HUES48 (cell line): ENCODE measurements around the gene IRX4.

Experiments used
- H3K27ac ChIP-seq: one replicate; pipeline ENCODE4 v1.7.0; 2013; ENCODE audit warnings: low read depth, low read length, inconsistent platforms
- H3K27me3 ChIP-seq: 2 replicates; pipeline ENCODE4 v1.6.1; 2013; ENCODE audit warnings: mild to moderate bottlenecking, low read length; ENCODE audit not compliant: control insufficient read depth, insufficient read depth
- H3K36me3 ChIP-seq: 2 replicates; pipeline ENCODE4 v1.6.1; 2013; ENCODE audit warnings: low read length; ENCODE audit not compliant: control insufficient read depth, insufficient read depth
- H3K4me1 ChIP-seq: 2 replicates; pipeline ENCODE4 v1.6.1; 2013; ENCODE audit warnings: mild to moderate bottlenecking, low read length; ENCODE audit not compliant: control insufficient read depth, insufficient read depth
- H3K4me3 ChIP-seq: 2 replicates; pipeline ENCODE4 v1.5.1; 2013; ENCODE audit warnings: mild to moderate bottlenecking, low read depth, low read length
- H3K9ac ChIP-seq: 2 replicates; pipeline ENCODE4 v1.6.1; 2013; ENCODE audit warnings: mild to moderate bottlenecking, low read depth, low read length, moderate library complexity
- H3K9me3 ChIP-seq: 2 replicates; pipeline ENCODE4 v1.6.1; 2013; ENCODE audit warnings: low read length; ENCODE audit not compliant: control insufficient read depth, insufficient read depth

The IRX4 gene

DNA sequence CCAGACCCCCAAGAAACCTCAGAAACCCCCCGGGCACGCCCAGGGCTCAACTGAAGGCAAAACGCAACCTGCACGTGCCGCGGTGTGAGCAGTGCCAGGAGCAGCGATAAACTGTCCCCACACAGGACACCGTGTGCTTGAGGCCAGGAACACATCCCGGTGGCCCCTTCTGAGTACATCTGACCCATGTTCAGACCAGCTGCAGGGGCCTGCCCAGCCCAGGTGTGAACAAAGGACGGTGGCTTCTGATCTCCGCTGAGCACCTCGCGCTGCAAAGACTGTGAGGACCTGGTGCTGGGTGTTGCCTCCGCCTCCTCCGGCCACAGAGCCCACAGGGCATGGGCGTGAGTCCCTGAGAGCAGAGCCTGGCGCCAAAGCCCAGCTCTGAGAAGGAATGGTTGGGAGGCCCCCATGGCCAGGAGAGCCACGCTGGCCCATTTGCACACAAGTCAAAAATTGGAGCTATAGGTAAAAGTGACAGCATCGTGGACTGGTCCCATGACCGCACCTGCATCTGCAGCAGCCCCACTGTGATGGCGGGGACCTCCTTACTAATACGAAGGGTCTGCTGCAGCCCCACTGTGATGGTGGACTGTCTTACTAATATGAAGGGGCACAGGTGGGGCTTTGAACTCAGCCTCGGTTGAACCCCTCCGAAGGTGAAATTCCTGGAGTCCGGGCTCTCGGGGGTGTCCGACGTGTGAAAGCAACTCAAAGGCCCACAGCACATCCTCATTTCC is 50.0 kb downstream of the IRX4 start:
- Histone ChIP-seq H3K27ac (no peak overlapping the region), H3K27me3 (no peaks in the 10 kb centered on the region), H3K4me3 (no peak overlapping the region), H3K4me1 (peaks cover 27% of the 10 kb centered on the region), H3K9ac (no peak overlapping the region), H3K9me3 (no peaks in the 10 kb centered on the region), H3K36me3 (no peaks in the 10 kb centered on the region)

DNA sequence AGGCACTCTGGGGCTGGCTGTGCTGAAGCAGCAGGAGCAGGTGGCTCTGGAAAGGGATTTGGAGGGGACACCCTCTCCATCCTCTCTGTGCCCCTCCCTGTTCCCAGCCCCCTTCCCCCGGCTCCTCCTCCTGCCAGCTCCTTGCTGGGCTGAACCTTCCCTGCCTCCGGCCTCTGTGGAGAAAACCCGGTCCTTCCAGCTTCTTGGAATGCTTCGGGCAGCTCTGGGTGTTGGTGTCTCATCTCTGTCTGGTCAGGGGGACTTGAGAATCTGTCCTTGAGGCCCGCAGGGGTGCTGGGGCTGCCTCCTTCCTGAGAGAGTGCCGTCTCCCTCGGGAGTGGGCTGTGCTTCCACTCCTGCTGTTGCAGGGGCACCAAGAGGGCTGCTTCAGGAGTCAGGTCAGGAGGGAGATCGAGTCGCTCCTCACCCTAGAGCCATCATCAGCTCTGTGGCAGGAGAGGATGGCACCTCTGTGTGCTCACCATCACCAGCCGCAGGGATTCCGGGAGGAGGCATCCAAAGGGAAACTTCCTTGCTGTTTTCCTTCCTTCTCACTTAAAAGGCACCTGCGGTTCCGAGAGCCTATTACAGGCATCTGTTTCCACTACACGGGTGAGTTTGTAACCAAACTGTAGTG is 50.9 kb downstream of the IRX4 start:
- H3K36me3 ChIP-seq = no peaks in the 10 kb centered on the region
- no peak overlapping the region for H3K27ac ChIP-seq
- H3K4me1 ChIP-seq = peaks cover 30% of the 10 kb centered on the region
- H3K9ac ChIP-seq = no peak overlapping the region
- H3K4me3 ChIP-seq = no peak overlapping the region
- no peaks in the 10 kb centered on the region for H3K27me3 ChIP-seq
- H3K9me3 ChIP-seq = no peaks in the 10 kb centered on the region

DNA sequence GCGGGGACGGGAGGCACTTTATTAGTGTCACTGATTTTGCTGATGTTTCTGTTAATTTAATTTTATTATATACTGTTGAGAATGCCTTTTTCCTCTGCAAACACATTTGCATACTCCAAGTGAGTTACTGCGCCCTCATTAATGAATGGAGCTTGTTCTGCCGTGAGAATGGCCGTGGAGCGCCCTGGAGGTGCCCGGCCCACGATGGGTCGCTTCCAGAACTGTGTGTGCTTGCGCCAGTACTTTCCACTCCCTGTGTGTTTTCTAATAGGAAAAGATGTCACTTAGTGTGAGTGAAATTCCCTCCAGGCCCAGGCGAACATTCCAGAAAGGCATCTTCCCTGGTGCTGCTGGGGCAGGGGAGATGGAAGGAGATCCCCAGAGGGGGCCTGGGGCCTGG is 51.5 kb downstream of the IRX4 start:
- Histone ChIP-seq H3K27me3 (no peaks in the 10 kb centered on the region), H3K4me1 (peaks cover 30% of the 10 kb centered on the region), H3K9ac (no peak overlapping the region), H3K36me3 (peaks cover 4% of the 10 kb centered on the region; the same call in 1 of the 2 replicates), H3K9me3 (no peaks in the 10 kb centered on the region), H3K4me3 (no peak overlapping the region), H3K27ac (no peak overlapping the region)

DNA sequence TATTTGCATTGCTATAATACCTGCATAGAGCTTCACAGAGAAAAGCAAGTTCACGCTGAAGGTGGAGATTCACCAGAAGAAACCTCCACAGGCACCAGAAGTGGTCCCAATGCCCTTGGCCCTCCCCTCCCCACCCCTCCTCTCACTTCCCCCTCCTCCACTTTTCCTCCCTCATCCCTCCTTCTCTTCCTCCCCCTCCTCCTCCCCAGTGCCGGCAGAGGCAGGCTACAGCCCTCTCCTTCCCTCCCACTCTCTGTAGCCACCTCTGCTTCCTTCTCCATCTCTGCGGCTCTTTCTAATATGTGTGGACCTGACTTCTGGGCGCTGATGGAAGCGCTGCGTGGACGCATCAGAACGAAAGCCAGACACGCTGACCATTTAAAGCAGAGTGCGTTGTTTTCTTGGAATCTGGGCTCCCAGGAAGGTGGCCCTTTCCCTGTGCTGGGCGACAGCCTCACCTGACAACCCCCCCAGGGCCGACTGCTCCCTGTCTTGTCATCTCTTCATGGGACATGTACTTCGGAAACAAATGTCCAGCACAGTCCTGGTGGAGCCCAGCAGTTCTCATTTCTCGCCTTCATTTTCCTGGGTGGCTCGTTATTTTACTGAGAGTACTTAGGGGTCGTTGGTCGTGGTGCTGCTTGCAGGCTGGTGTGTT is 52.0 kb downstream of the IRX4 start:
- Histone ChIP-seq H3K27ac (no peak overlapping the region), H3K4me1 (peaks cover 30% of the 10 kb centered on the region), H3K4me3 (no peak overlapping the region), H3K36me3 (peaks cover 9% of the 10 kb centered on the region; the same call in 1 of the 2 replicates), H3K9ac (no peak overlapping the region), H3K27me3 (no peaks in the 10 kb centered on the region), H3K9me3 (no peaks in the 10 kb centered on the region)

DNA sequence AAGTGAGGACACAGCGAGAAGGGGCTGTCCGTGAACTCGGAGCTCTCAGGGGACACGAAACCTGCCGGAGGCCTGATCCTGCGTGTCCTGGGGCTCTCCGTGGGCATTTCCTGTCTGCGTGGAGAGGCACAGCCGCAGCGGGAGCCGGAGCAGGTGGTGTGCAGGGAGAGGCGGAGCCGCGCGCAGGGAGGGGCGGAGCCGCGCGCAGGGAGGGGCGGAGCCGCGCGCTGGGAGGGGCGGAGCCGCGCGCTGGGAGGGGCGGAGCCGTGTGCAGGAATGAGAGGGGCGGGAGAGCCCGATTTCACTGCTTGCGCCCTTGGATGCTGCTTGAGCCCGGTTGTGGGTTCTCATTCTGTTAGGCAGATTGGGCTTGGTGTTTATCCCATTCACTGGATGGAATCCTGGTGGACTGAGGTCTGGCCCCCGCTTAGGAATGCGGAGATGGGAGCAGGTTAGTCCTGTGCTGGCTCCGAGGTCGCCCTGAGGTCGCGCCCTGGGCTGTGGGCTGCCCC is 54.8 kb downstream of the IRX4 start:
- H3K4me1 ChIP-seq = peaks cover 23% of the 10 kb centered on the region
- peak overlapping the region; percentile 27 for H3K27ac ChIP-seq
- H3K9me3 ChIP-seq = no peaks in the 10 kb centered on the region
- no peak overlapping the region for H3K9ac ChIP-seq
- peaks cover 24% of the 10 kb centered on the region for H3K36me3 ChIP-seq
- no peaks in the 10 kb centered on the region for H3K27me3 ChIP-seq
- peak overlapping the region; percentile 45; the same call in 1 of the 2 replicates for H3K4me3 ChIP-seq
